ENCODE results near the gene SPAG9. TPM values are rescaled to one million over a fixed set of nuclear protein-coding genes. Genes with fewer than 3 reads are reported as not detected.

SPAG9 gene
- total RNA-seq, 4 donors from 2014 or later, result 85.2 to 110 (median 94.3) TPM

- Histone ChIP-seq H3K4me3 (no peak overlapping the region), H3K36me3 (no peaks in the 10 kb centered on the region), H3K9me3 (no peaks in the 10 kb centered on the region), H3K4me1 (peaks cover 0 to 76% (median 15%) of the 10 kb centered on the region in 3 donors), H3K27ac (peak overlapping the region; percentile 77 to 87 (median 84)), H3K27me3 (no peaks in the 10 kb centered on the region)
- no peak for ATAC-seq
- 0 to 18% methylated on average over 1 to 3 of the region's 8 CpGs for WGBS, 2 donors (ENCODE audit: low coverage in 1 of 2)
- TF ChIP-seq EP300 (IDR thresholded peaks at IDR 0.05), result no peak
- TF ChIP-seq POLR2AphosphoS5 (IDR thresholded peaks at IDR 0.05), result no peak
- no peak for TF ChIP-seq POLR2A (IDR thresholded peaks at IDR 0.05)
- TF ChIP-seq CTCF (IDR thresholded peaks at IDR 0.05), result no peak
Observed at GRCh38 chr17:50920041-50920410, 200.6 kb downstream of the SPAG9 start.

GRCh38 chr17:50919321-50920040 lies 201.2 kb downstream of the SPAG9 start:
- Histone ChIP-seq H3K4me3 (no peak overlapping the region), H3K27me3 (no peaks in the 10 kb centered on the region), H3K9me3 (no peaks in the 10 kb centered on the region), H3K4me1 (peaks cover 0 to 81% (median 15%) of the 10 kb centered on the region in 3 donors), H3K27ac (peak overlapping the region; percentile 77 to 87 (median 84)), H3K36me3 (no peaks in the 10 kb centered on the region)
- 29 to 61% methylated on average over 2 to 3 of the region's 18 CpGs for WGBS, 2 donors (ENCODE audit: low coverage in 1 of 2)
- peak; percentile 95 for ATAC-seq
- TF ChIP-seq CTCF (IDR thresholded peaks at IDR 0.05) (peak in 2 of 4 experiments; percentile 29 to 39), POLR2A (IDR thresholded peaks at IDR 0.05) (peak; percentile 20 to 21), POLR2AphosphoS5 (IDR thresholded peaks at IDR 0.05) (peak; percentile 46), EP300 (IDR thresholded peaks at IDR 0.05) (no peak)

- H3K4me3 ChIP-seq, result no peak overlapping the region
- H3K36me3 ChIP-seq, result no peaks in the 10 kb centered on the region
- no peak for ATAC-seq
- H3K27ac ChIP-seq, result peak overlapping the region; percentile 77 to 87 (median 84)
- H3K27me3 ChIP-seq, result no peaks in the 10 kb centered on the region
- peaks cover 0 to 82% (median 15%) of the 10 kb centered on the region in 3 donors for H3K4me1 ChIP-seq
- 20% methylated on average over 1 of the region's 5 CpGs; no CpG with 5 or more reads in 1 of the 2 donors for WGBS, 2 donors (ENCODE audit: low coverage in 1 of 2)
- TF ChIP-seq CTCF (IDR thresholded peaks at IDR 0.05) (no peak), EP300 (IDR thresholded peaks at IDR 0.05) (no peak), POLR2AphosphoS5 (IDR thresholded peaks at IDR 0.05) (no peak), POLR2A (IDR thresholded peaks at IDR 0.05) (no peak)
- no peaks in the 10 kb centered on the region for H3K9me3 ChIP-seq
Observed at GRCh38 chr17:50918933-50919296, 201.8 kb downstream of the SPAG9 start.

DNA sequence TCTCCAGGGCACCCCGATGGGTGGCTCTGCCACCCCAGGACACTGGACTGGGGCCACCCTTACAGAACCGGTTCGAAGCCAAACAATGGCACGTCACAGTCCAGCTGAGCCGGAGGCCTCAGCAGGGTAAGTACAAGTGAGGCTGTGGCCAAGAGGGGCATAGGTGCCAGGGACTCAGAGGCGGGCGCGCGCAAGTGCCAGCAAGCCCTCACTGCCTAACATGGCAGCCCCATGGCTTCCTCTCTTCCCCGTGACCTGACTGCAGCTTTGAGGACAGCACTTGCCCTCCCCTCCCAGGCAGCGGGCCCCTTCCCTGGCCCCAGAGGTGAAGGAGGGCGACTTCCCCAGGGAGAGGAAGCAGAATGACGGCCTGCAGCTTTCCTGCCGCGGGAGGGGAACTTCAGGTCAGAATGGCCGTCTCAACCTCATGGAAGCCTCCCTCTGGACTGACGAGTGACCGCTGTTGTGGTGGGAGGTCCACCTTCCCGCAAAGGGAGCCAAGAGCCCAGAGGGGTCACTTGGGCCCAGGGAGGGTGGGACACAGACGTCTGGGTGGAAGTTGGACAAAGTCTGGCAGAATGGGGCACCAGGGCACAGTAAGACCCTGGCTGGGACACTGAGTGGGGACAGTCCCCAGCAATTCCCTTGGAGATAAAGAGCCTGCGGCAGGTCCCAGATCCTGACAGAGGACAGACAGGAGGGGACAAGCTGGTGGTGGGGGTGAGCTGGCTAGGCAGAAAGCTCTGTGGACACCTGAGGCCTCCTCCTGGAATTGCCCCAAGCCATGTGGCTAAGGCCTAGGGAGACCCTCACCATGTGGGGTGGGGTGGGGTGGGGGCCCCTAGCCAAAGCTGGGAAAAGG lies 202.4 kb downstream of the SPAG9 start:
- H3K4me3 ChIP-seq, result no peak overlapping the region
- TF ChIP-seq POLR2A (IDR thresholded peaks at IDR 0.05), result no peak
- no peak for TF ChIP-seq POLR2AphosphoS5 (IDR thresholded peaks at IDR 0.05)
- no peak for TF ChIP-seq EP300 (IDR thresholded peaks at IDR 0.05)
- no peak for TF ChIP-seq CTCF (IDR thresholded peaks at IDR 0.05)
- no peaks in the 10 kb centered on the region for H3K36me3 ChIP-seq
- no peak for ATAC-seq
- no CpG with 5 or more reads among the region's 21 CpGs for WGBS, 2 donors (ENCODE audit: low coverage in 1 of 2)
- H3K9me3 ChIP-seq, result no peaks in the 10 kb centered on the region
- peaks cover 0 to 76% (median 15%) of the 10 kb centered on the region in 3 donors for H3K4me1 ChIP-seq
- no peaks in the 10 kb centered on the region for H3K27me3 ChIP-seq
- peak overlapping the region; percentile 77 to 87 (median 84) for H3K27ac ChIP-seq
